Progenitor cell of endocrine pancreas (in vitro differentiated cells): ENCODE results near the gene PRSS1. TPM values are rescaled to one million over a fixed set of nuclear protein-coding genes. Genes with fewer than 3 reads are reported as not detected.

ENCODE experiments used
- DNase-seq: peaks from one replicate; pipeline ENCODE4 v3.0.0; 2021; ENCODE audit warnings: low spot score; ENCODE audit not compliant: unreplicated experiment
- H3K27ac Mint-ChIP-seq: 2 replicates; pipeline ENCODE4 v1.8.0; 2021; ENCODE audit warnings: mild to moderate bottlenecking, moderate library complexity, mixed read lengths
- H3K27me3 Mint-ChIP-seq: 2 replicates; pipeline ENCODE4 v1.8.0; 2021; ENCODE audit warnings: mixed read lengths
- H3K36me3 Mint-ChIP-seq: 2 replicates; pipeline ENCODE4 v1.8.0; 2022; ENCODE audit warnings: mixed read lengths; ENCODE audit not compliant: insufficient read depth
- H3K4me1 Mint-ChIP-seq: 2 replicates; pipeline ENCODE4 v1.8.0; 2021; ENCODE audit warnings: low read depth, mixed read lengths
- H3K4me3 Mint-ChIP-seq: 2 replicates; pipeline ENCODE4 v1.8.0; 2021; ENCODE audit warnings: low read depth, mild to moderate bottlenecking, moderate library complexity, mixed read lengths
- H3K9me3 Mint-ChIP-seq: 2 replicates; pipeline ENCODE4 v1.8.0; 2021; ENCODE audit warnings: low read depth, mixed read lengths
- total RNA-seq: library from RNA; stranded (reverse); gene quantifications from 2 replicates; pipeline ENCODE4 v1.2.1, GENCODE V29; 2021
- TF ChIP-seq, protein P1 (sequence below): fragments of 200-600 bp; sonication (generic); IDR thresholded peaks from one replicate; pipeline ENCODE4 v1.5.0; 2021; ENCODE audit warnings: antibody characterized with exemption, mild to moderate bottlenecking; ENCODE audit not compliant: unreplicated experiment

The PRSS1 gene
- total RNA-seq, 1 donor from 2014 or later, result 32.1 TPM

DNA sequence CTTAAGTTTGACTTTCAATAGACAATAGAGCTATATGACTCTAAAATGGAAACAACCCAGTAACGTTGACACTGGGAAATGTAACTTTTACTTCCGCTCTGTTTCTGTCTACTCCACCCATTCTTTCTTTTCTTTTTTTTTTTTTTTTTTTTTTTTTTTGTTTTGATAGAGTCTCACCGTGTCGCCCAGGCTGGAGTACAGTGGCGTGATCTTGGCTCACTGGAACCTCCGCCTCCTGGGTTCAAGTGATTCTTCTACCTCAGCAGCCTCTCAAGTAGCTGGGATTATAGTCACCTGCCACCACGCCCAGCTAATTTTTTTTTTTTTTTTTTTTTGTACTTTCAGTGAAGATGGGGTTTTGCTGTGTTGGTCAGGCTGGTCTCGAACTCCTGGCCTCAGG is 35.4 kb downstream of the PRSS1 start:
- Mint-ChIP-seq H3K4me3 (no peak overlapping the region), H3K4me1 (peaks cover 2% of the 10 kb centered on the region), H3K27me3 (peaks cover 52% of the 10 kb centered on the region), H3K27ac (no peak overlapping the region), H3K36me3 (no peaks in the 10 kb centered on the region), H3K9me3 (no peaks in the 10 kb centered on the region)
- TF ChIP-seq, protein P1, sequence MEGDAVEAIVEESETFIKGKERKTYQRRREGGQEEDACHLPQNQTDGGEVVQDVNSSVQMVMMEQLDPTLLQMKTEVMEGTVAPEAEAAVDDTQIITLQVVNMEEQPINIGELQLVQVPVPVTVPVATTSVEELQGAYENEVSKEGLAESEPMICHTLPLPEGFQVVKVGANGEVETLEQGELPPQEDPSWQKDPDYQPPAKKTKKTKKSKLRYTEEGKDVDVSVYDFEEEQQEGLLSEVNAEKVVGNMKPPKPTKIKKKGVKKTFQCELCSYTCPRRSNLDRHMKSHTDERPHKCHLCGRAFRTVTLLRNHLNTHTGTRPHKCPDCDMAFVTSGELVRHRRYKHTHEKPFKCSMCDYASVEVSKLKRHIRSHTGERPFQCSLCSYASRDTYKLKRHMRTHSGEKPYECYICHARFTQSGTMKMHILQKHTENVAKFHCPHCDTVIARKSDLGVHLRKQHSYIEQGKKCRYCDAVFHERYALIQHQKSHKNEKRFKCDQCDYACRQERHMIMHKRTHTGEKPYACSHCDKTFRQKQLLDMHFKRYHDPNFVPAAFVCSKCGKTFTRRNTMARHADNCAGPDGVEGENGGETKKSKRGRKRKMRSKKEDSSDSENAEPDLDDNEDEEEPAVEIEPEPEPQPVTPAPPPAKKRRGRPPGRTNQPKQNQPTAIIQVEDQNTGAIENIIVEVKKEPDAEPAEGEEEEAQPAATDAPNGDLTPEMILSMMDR, result no peak
- no peak for DNase-seq

- no peaks in the 10 kb centered on the region for H3K36me3 Mint-ChIP-seq
- DNase-seq, result no peak
- TF ChIP-seq, protein P1, result no peak
- H3K4me1 Mint-ChIP-seq, result peaks cover 2% of the 10 kb centered on the region
- H3K4me3 Mint-ChIP-seq, result no peak overlapping the region
- peaks cover 53% of the 10 kb centered on the region for H3K27me3 Mint-ChIP-seq
- H3K9me3 Mint-ChIP-seq, result no peaks in the 10 kb centered on the region
- H3K27ac Mint-ChIP-seq, result no peak overlapping the region
Observed at GRCh38 chr7:142785841-142786250, 36.6 kb downstream of the PRSS1 start.

- H3K4me3 Mint-ChIP-seq, result no peak overlapping the region
- no peaks in the 10 kb centered on the region for H3K9me3 Mint-ChIP-seq
Observed at GRCh38 chr7:142787034-142787768, 37.9 kb downstream of the PRSS1 start.

DNA sequence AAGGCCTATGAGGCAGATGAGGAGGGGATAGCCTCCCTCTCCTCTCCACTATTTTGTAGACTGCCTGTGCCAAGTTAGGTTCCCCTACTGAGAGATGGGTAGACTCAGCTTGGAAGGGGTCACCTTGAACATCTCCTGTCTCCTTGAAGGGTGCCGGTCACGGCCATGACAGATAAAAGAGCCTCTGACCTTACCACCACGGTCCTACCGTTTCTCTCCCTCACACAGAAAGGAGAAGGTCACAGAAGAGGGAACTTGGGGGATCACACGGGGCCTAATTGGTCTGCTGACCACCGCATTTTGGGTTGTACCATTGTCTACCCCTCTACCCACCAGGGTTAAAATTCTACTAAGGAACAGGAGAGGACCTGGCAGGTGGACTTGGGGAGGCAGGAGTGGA is 38.5 kb downstream of the PRSS1 start:
- Mint-ChIP-seq H3K4me3 (no peak overlapping the region), H3K9me3 (no peaks in the 10 kb centered on the region), H3K4me1 (peaks cover 2% of the 10 kb centered on the region), H3K27me3 (peaks cover 50% of the 10 kb centered on the region), H3K27ac (no peak overlapping the region), H3K36me3 (no peaks in the 10 kb centered on the region)
- no peak for DNase-seq
- TF ChIP-seq, protein P1, result no peak

More at GRCh38 chr7:142787034-142787768, 37.9 kb downstream of the PRSS1 start:
- H3K27ac Mint-ChIP-seq, result no peak overlapping the region
- peaks cover 2% of the 10 kb centered on the region for H3K4me1 Mint-ChIP-seq
- peaks cover 51% of the 10 kb centered on the region for H3K27me3 Mint-ChIP-seq
- DNase-seq, result no peak
- no peaks in the 10 kb centered on the region for H3K36me3 Mint-ChIP-seq
- TF ChIP-seq, protein P1, result no peak

- Mint-ChIP-seq H3K27me3 (peaks cover 49% of the 10 kb centered on the region), H3K9me3 (no peaks in the 10 kb centered on the region), H3K27ac (no peak overlapping the region), H3K4me3 (no peak overlapping the region), H3K4me1 (no peaks in the 10 kb centered on the region), H3K36me3 (no peaks in the 10 kb centered on the region)
- TF ChIP-seq, protein P1, result no peak
- DNase-seq, result no peak
Observed at GRCh38 chr7:142788303-142789289, 39.3 kb downstream of the PRSS1 start.
